HG02610 (cell line): Measurements from ENCODE around the gene RPL32.
A peak's percentile ranks its signal among the peaks of the same experiment; 100 is the strongest.
"Not testable (repeated sequence)": the region's sequence is repeated elsewhere in the genome, so short reads cannot be mapped to it uniquely, and the experiment has no call there.

ENCODE experiments used
- ATAC-seq: cut with Tn5 transposase; IDR thresholded peaks from one replicate; pipeline ENCODE4 v1.9.1; 2021; ENCODE audit warnings: mild to moderate bottlenecking, moderate library complexity; ENCODE audit not compliant: unreplicated experiment

RPL32 gene

GRCh38 chr3:12841149-12841969 is at the start of gene RPL32:
RPL32 (minus strand) TSS chr3:12841565; CDS start chr3:12840237, 1,328 bp downstream.
- ATAC-seq = peak; percentile 80

- no peak for ATAC-seq
Observed at GRCh38 chr3:12890610-12891390, 49.4 kb upstream of the RPL32 start.

GRCh38 chr3:12886736-12887135 is 45.4 kb upstream of the RPL32 start:
- no peak for ATAC-seq

- ATAC-seq = peak; percentile 53
Observed at GRCh38 chr3:12886106-12886679, 44.8 kb upstream of the RPL32 start.

GRCh38 chr3:12885583-12885930 is 44.2 kb upstream of the RPL32 start:
- no peak for ATAC-seq

- ATAC-seq = no peak
Observed at GRCh38 chr3:12884790-12885582, 43.6 kb upstream of the RPL32 start.

GRCh38 chr3:12884186-12884680 is 42.9 kb upstream of the RPL32 start:
- ATAC-seq = no peak

GRCh38 chr3:12882336-12883310 is 41.3 kb upstream of the RPL32 start:
- no peak for ATAC-seq

- peak; percentile 60 for ATAC-seq
Observed at GRCh38 chr3:12881858-12882257, 40.5 kb upstream of the RPL32 start.

- ATAC-seq = no peak
Observed at GRCh38 chr3:12879191-12879815, 37.9 kb upstream of the RPL32 start.

- ATAC-seq = not testable (repeated sequence)
Observed at GRCh38 chr3:12878758-12879157, 37.4 kb upstream of the RPL32 start.

- no peak for ATAC-seq
Observed at GRCh38 chr3:12878141-12878574, 36.8 kb upstream of the RPL32 start.

- no peak for ATAC-seq
Observed at GRCh38 chr3:12877040-12877439, 35.7 kb upstream of the RPL32 start.

GRCh38 chr3:12875857-12876836 is 34.8 kb upstream of the RPL32 start:
- peak; percentile 47 for ATAC-seq

- ATAC-seq = no peak
Observed at GRCh38 chr3:12871404-12871983, 30.1 kb upstream of the RPL32 start.

GRCh38 chr3:12870942-12871341 is 29.6 kb upstream of the RPL32 start:
- no peak for ATAC-seq

GRCh38 chr3:12869035-12869621 is 27.8 kb upstream of the RPL32 start:
- ATAC-seq = peak; percentile 49
